NCI-H345 (cell line): ENCODE data around the gene CRYGS.
A peak's percentile ranks its signal among the peaks of the same experiment; 100 is the strongest.
"Not testable (repeated sequence)": the region's sequence is repeated elsewhere in the genome, so short reads cannot be mapped to it uniquely, and the experiment has no call there.

Source experiments
- DNase-seq: peaks from one replicate; lab custom pipeline; 2025; lab: John Stamatoyannopoulos, UW

Gene CRYGS

DNA sequence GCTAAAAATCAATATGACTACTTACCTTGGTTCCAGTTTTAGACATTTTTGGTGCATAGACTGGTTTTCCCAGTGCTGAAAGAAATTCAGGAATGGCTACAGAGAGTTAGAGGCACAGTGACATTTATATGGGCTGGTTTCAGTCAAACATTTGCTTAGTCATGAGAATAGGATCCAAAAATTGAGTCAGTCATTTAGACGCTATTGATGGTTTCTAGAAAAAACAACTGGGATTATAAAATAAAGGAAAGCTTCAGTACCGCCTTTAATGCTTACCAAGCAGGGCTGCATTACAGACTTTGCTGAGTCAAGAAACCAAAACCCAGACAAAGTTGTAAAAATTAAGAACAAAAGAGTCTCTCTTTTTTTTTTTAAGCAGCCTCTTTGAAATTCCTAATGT is at the start of gene CRYGS:
TSS of gene CRYGS (minus strand) at position 100 of the 400 bp plus-strand sequence. CDS start at position 46, 54 bp downstream.
- DNase-seq = no peak

DNA sequence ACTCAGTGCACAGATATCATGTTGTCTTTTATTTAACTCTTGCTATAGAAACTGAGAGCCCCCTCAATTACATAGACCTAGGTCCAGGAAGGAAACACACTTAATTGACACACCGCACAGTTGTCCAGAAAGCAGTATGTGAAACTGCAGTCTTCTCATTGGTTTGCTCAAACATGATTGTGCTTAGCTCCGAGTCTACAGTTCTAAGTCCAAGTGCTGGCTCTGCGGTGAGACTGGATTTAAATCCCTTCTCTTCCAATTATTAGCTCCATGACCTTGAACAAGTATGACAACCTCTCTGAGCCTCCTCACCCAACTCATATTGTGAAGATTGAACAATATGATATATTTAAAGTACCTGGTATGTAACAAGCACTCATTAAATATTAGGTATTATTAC is 49.7 kb upstream of the CRYGS start:
- no peak for DNase-seq

DNA sequence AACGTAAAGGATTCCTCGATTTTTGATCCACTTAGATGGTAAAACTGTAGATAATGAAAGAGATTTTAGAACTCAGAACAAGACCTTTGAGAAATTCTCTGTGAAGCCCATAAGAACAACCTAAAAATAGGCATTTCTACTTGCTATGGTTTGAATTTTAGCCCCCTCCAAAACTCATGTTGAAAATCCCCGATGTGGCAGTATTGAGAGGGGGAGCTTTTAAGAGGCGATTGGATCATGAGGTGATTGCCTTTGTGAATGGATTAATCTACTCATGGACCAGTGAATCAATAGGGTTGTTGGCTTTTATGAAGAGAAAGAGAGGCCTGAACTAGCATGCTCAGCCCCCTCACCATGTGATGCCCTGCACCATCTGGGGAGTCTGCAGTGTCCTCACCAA is 48.5 kb upstream of the CRYGS start:
- DNase-seq = no peak

DNA sequence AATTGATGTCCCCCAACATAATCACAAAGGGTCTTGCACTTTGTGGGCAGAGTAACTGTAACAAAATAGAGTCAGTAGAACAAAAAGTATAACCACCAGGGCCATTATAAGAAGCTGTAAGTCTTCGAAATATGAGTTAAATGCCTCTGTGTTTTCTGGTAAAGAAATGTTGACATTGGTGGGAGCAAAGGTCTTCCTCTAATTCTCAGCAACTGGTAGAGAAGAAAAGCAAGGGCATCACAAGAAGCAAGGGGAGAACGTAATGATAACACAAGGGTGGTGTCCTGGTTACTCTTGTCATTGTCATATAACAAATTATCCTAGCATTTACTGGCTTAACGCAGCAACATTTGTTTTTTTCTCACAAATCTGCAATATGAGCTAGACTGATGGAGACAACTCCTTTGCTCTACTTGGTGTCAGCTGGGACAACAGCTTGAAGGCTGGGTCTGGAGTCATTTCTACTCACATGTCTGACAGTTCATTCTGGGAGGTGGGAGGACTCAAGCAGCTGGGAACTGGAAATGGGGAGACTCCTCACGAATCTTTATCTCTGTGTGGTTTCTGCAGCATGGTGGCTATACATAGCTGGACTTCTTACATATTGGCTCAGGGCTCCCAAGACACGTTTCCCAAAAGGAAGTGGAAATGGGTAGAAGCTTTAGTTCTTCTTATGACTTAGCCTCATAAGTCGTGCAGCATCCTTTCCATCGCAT is 46.6 kb upstream of the CRYGS start:
- no peak for DNase-seq

DNA sequence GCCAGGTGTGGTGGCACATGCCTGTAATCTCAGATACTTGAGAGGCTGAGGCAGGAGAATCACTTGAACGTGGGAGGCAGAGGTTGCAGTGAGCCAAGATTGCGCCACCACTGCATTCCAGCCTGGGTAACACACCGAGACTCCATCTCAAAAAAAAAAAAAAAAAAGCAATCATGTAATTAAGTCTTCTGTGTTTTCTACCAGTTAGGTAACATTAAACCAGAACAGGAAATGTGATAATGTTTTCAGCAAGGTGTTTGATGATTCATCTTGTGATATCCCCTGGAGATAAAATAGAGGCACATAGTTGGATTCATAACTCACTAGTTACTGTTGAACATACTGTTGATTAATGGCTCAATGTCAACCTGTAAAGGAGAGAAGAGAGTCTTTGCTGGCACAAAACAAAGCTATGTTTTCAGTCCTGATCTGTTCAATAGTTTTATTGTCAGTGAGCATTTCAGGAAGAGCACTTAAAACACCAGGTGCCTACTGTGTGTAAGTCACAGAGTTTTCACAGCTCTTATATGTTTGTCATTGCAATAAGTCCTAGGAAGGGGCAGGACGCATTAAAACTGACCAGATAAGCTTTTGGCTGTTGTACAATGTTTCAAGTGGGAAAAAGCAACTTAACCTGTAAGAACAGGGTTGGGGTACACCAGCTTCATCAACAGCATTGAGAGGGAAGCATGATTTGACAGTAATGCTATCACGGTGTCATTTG is 45.8 kb upstream of the CRYGS start:
- no peak for DNase-seq

DNA sequence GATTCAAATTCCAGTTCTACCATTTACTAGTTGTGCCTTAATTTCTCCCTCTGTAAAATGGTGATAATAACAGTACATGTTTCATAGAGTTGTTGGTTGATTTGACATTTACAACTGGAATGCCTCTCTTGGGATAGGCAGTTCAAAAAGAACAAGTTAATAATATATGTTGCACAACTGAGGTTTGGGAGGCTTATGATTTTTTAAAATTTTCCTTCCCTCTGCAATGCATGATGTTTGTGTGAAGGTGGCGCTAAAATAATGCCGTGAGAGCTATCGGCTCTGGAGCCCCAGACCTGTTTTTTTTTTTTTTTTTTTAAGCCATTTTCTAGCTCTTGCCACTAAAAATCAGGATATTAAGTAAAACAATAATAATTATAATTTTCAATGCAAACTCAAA is 44.9 kb upstream of the CRYGS start:
- DNase-seq = no peak

DNA sequence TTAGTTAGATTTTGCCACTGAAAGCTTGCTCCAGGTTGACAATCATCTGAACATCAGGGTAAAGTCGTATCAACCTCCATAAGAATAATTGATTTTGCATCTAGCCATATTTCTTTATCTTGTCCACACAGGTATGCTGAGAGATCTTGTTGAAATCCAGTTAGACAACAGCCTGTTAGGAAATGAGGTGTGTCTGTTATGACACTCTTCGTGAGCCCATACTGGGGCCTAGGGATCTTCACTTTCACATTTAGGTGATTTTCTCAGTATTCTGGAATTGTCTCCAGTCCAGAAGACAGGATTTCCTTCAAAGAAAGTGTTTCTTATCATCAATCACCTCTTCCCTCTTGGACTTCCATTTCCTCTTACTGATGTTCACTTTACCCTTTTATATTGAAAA is 44.5 kb upstream of the CRYGS start:
- no peak for DNase-seq

DNA sequence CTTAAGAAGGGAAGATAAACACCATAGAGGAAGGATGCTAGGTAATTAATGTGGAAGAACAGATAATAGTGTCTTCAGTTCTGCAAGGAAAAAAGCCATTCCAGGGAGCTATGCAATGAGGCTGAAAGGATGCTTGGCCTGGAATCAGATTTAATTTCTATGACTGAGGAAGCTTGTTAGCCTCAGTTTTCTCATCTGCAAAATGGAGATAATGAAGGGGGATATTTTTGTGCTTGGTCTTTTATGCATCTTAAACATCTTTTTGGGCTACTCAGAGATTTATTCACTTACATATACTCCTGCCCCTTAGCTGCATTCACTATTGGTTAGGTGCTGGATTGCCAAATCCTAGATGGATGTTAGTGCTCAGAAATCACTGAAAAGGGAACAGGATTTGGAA is 43.0 kb upstream of the CRYGS start:
- DNase-seq = no peak

DNA sequence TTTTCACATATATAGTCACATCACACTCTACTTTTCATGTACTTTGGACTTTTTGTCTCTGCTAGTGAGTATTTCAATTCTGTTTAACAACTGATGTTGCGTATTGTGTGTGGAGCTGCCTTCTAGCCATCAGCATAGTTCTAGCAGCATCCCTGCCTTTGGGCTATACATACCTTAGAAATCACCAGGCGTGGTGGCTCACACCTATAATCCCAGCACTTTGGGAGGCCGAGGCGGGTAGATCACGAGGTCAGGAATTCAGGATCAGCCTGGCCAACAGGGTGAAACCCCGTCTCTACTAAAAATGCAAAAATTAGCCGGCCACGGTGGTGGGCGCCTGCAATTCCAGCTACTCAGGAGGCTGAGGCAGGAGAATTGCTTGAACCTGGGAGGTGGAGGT is 42.1 kb upstream of the CRYGS start:
- DNase-seq = not testable (repeated sequence)

DNA sequence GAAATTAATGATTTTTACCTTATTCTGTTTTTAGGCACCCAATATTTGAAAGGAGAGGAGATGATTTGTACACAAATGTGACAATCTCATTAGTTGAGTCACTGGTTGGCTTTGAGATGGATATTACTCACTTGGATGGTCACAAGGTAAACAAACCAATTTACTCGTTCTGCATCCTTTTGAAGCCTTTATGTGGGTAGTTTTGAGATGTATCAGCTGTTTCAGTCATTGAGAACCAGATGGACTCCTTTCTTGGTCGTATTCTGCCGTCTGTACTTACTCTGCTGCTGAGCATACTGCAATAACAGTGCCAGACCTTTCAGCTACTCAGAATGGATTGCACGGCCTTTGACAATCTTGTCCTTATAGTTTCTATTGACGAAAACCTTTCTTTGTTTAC is 39.7 kb upstream of the CRYGS start:
- DNase-seq = no peak

DNA sequence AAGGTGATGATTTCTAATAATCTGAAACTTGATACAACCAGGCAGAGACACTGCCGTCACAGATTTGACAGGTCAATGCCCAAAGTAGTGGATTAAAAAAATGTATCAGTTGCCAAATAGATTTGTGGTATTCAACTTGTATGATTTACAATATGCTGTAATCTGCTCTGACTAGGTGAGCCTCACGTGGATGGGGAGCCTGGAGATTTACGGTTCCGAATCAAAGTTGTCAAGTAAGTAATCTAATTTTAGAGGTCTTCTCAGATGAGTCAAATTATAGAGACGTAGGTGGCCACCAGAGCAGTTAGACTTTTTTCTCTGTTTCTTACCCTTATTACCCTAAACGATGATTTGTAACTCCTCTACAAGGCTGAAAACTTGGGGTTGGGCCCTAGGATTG is 38.4 kb upstream of the CRYGS start:
- no peak for DNase-seq

DNA sequence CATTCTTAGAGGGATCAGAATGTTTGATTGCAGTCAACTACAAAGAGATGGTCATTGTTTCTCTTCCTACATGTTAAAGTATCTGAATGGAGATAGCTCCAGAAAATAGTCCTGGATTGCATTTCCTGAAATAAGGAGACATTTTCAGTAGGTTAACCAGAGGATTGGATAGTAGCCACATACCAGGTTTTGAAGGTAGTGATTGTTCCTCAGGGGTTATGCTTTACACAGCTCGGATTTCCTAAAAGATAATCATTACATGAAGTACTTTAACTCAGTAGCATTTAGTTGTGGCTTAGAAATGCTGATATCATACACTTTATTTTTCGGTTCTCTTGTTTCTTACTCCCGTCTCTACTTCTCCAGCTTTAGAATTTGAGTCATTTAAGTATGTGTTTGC is 36.6 kb upstream of the CRYGS start:
- DNase-seq = no peak

DNA sequence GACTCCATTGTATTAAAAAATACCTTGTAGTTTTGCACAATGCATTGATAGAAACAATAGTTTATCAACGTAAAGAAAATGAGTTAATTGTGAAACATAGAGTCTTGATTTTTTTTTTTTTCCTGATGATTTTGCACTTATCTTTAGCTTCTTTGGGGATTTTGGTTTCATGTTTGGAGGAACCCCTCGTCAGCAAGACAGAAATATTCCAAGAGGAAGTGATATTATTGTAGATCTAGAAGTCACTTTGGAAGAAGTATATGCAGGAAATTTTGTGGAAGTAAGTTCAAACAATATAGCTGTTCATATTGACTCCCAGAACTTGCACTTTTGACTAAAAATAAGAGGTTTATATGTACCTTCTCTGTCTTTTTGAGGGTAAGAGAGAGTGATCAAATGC is 33.3 kb upstream of the CRYGS start:
- DNase-seq = no peak

DNA sequence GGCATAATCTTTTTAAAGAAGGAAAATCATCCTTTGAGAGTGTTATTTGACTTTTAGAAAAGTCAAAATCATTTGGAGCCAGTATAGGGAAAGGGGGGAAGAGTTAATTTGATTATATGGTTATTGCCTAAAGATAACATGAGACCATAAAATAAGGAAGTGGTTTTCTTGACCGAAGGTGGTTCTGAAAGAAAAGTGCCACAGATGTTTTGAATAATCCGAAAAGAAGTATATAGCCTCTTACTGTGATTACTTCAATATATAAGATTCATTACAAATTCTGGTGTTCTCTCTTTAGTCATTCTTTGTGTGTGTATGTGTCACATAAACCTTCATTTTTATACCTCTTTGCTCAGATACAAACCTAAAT is 27.4 kb upstream of the CRYGS start:
- DNase-seq = no peak

DNA sequence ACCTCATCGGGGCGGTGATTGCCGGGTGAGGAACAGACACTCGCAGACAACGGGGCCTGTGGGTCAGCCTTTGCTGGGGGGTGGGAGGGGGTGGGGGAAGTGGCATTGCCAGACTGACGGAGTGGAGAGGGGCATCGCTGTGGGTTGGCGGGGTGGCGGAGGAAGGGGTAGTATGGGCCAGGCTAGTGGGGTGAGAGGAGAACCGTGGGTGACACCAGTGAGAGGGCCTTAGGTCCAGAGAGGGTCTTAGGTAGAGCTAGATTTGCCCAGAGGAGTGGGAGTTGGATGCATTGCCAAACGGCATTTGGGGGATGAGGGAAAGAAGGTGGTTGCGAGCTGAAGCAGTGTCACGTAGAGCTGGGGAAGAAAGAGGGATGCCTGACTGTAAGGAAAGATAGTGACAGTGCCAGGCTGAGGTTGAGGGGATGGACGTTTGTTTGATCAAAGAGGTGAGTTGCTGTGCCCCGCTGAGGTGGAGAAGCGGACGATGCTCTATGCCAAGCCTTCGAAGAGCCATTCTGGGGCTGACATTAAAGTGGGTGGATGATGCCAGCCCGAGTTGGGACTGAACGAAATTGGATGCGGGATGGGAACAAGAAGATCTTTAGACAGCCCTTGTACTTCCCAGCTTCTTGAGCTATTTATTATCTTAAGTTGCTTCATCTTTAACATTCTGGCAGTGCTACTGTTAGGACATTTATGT is 26.9 kb upstream of the CRYGS start:
- DNase-seq = no peak

DNA sequence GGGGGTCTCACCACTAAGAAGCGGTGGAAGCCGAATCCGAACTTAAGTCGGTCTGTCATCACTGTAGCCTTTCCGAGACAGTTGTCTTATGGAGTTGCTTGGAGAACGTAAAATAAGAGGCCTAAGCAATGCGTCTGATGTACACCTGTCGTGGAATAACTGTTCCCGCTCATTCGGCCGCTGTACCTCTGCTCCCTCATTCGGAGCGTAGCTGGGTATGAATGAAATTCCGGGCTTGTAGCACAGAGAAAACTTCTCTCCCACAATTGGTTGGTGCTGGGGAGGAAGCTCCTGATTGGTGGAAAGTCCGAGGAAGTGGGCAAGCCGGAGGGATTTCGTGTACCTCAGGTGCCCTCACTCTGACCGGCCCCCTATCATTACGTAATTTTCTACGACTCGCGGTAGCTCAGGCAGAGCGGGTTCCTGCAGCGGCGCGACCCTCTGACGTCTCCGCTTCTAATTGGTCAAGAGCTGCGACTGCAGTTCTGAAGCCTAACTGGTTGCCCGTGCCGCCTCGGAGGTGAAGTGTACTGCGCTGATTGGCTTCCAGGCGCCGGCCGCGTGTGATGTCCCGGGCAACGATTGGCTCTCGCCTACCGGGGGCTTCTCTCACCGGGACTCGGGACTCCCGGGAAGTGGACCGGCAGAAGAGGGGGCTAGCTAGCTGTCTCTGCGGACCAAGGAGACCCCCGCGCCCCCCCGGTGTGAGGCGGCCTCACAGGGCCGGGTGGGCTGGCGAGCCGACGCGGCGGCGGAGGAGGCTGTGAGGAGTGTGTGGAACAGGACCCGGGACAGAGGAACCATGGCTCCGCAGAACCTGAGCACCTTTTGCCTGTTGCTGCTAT is 26.1 kb upstream of the CRYGS start, which contains the start of gene DNAJB11:
TSS of gene DNAJB11 (plus strand) at position 625 of the 845 bp plus-strand sequence. CDS start at position 803, 178 bp downstream.
- DNase-seq = peak; percentile 100

DNA sequence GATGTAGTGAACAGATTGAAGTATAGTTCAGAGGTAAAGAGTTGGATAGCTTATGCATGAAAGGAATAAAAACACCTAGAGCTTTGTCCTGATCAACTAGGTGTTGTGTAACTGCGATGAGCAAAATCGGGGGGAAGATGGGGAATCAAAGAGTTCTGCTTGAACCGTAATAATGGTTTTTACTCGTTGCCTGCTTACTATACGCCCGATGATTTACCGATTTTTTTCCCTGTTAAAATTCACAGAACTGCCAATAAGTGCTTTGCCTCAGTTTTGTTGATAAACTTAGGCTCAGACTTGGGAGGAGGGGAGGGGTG is 25.6 kb upstream of the CRYGS start:
- DNase-seq = no peak

DNA sequence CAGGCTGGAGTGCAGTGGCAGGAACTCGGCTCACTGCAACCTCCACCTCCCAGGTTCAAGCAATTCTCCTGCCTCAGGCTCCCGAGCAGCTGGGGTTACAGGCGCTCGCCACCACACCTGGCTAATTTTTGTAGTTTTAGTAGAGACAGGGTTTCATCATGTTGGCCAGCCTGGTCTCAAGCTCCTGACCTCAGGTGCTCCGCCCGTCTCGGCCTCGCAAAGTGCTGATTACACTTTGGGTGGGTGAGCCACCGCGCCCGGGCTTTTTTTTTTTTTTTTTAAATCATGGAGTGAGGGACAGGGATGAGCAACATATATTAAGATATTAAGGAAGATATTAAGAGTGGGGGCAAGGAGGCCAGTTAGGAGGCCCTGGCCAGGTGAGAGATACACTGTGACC is 25.2 kb upstream of the CRYGS start:
- DNase-seq = not testable (repeated sequence)

DNA sequence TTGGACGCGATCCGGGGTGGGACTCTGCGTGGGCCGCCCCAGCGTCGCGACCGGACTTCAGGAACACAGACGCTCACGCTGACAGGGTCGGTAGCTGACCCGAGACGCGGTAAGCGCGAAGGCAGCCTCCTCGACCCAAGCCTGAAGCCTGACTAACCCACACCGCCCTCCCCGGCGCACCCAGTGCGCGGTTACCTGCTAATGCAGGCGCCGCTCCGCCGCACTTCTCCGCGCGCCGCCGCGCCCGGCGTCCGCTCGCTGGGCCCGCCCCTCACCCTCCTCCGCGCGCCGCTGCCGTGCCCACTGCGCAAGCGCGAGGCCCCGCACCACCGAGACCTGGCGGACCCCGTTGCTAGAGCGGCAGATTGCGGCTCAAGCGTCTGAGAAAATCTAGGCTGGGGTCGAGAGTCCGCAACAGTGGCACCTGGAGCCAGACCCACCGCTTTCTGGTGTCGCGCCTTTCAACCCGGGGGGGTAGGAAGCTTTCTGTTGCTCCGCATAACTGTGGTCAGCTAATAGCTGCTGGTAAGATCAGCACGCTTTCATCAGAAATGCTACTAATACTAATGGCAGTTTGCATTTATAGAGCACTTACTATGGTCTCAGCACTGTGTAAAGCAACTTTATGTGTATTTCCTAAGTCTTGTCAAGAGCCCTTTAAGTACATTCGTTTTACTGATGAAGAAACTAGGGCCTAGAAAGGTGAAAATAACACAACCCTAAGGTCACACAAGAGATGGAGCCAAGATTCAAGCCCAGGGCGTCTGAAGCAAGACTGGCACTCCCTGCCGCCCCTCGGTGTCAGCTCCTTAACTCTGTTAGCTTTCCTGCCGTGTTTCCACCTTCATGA is 23.1 kb upstream of the CRYGS start, which contains the start of gene TBCCD1:
TSS of gene TBCCD1 (minus strand) at position 268 of the 850 bp plus-strand sequence. CDS start 3,010 bp downstream, outside the sequence.
- DNase-seq = peak; percentile 93

DNA sequence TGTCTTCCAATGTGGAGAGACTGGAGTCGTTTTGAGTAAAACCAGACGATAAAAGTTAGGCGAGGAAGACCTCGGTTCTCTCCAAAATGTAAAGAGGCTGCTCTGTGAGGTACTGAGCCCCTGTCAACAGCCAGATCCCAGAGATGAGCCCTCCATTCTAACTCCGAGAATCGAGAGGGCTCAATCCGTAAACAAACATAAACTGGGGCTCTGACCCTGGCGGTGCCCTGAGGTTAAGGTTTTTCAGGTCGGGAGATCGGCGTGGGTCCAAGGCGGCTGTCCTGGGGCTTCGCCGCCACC is 22.5 kb upstream of the CRYGS start:
- DNase-seq = no peak

DNA sequence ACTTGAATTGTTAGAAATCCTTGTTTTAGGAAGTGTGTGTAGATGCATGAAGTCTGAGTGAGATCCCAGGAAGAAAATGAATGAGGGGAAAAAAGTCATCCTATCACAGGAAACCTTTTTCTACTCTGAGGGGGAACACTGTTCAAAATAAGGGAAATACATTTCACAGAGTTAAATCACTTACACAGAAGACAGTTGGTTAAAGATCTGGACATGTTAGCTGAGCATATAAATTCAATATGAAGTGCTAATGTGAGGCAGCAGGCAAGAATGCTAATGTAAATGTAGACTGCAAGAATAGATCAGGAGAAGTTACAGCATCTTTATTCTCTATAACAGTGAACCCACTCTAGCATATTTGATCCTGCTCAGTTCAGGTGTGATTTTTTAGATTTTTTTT is 20.4 kb upstream of the CRYGS start:
- no peak for DNase-seq
